IMR-90 (cell line): ENCODE results near the gene NMNAT3. TPM values are rescaled to one million over a fixed set of nuclear protein-coding genes. Genes with fewer than 3 reads are reported as not detected.

ENCODE experiments used
- ATAC-seq: fragments of 200-7000 bp; cut with Tn5 transposase; 2 replicates; pipeline ENCODE4 v1.9.1; 2020; ENCODE audit warnings: low read depth, mild to moderate bottlenecking, moderate library complexity
- BruUV-seq: library from RNA; stranded (reverse); fragments of 400-500 nt; replicated peaks from 2 replicates; lab custom pipeline; 2021; lab: Mats Ljungman, UMichigan
- CTCF ChIA-PET: fragments of 300-600 bp; formaldehyde crosslinking; extraction: SDS; loops from one replicate; lab custom pipeline; 2021; ENCODE audit warnings: antibody characterized with exemption; lab: Yijun Ruan, JAX
- POLR2A ChIA-PET: fragments of 300-600 bp; sonication (Branson Sonifier 250); formaldehyde crosslinking; loops from one replicate; lab custom pipeline; 2022; ENCODE audit warnings: antibody characterized with exemption; ENCODE audit not compliant: unreplicated experiment; lab: Charles Lee
- DNase-seq: peaks from one replicate; pipeline ENCODE4 v3.0.0; 2013
- H2AFZ ChIP-seq: replicated peaks from 2 replicates; pipeline ENCODE3; 2013; ENCODE audit warnings: low read length, mild to moderate bottlenecking; ENCODE audit not compliant: poor library complexity
- H2AK5ac ChIP-seq: 2 replicates; pipeline ENCODE4 v1.6.1; 2013; ENCODE audit warnings: low read depth, low read length, inconsistent platforms
- H2AK9ac ChIP-seq: replicated peaks from 2 replicates; pipeline ENCODE3; 2013; ENCODE audit warnings: mild to moderate bottlenecking, low read depth, low read length, moderate library complexity; ENCODE audit not compliant: poor library complexity
- H2BK120ac ChIP-seq: 2 replicates; pipeline ENCODE4 v1.6.1; 2013; ENCODE audit warnings: low read depth, low read length, inconsistent platforms
- H2BK15ac ChIP-seq: 3 replicates; pipeline ENCODE4 v1.6.1; 2013; ENCODE audit warnings: low read depth, low read length, inconsistent platforms
- H2BK20ac ChIP-seq: 2 replicates; pipeline ENCODE4 v1.6.1; 2013; ENCODE audit warnings: low read depth, mild to moderate bottlenecking, inconsistent platforms, low read length, moderate library complexity
- H2BK5ac ChIP-seq: 2 replicates; pipeline ENCODE4 v1.6.1; 2013; ENCODE audit warnings: mild to moderate bottlenecking, low read depth, low read length, inconsistent platforms; ENCODE audit not compliant: poor library complexity, severe bottlenecking
- H3K14ac ChIP-seq: replicated peaks from 2 replicates; pipeline ENCODE4 v1.6.1; 2013; ENCODE audit warnings: low read depth, low read length, inconsistent platforms
- H3K18ac ChIP-seq: 2 replicates; pipeline ENCODE4 v1.6.1; 2013; ENCODE audit warnings: low read depth, low read length, control low read depth
- H3K23ac ChIP-seq: 2 replicates; pipeline ENCODE4 v1.6.1; 2013; ENCODE audit warnings: low read depth, low read length, inconsistent platforms
- H3K27ac ChIP-seq: 2 replicates; pipeline ENCODE4 v1.5.1; 2013; ENCODE audit warnings: mild to moderate bottlenecking, control low read depth, low read length; ENCODE audit not compliant: insufficient read depth
- H3K27me3 ChIP-seq: 2 replicates; pipeline ENCODE4 v1.6.1; 2013; ENCODE audit warnings: low read length; ENCODE audit not compliant: control insufficient read depth, insufficient read depth
- H3K36me3 ChIP-seq: 2 replicates; pipeline ENCODE4 v1.6.1; 2013; ENCODE audit warnings: low read length, mixed read lengths; ENCODE audit not compliant: control insufficient read depth, insufficient read depth
- H3K4ac ChIP-seq: 2 replicates; pipeline ENCODE4 v1.6.1; 2013; ENCODE audit warnings: low read depth, low read length, inconsistent platforms
- H3K4me1 ChIP-seq: 2 replicates; pipeline ENCODE4 v1.6.1; 2013; ENCODE audit warnings: low read length, mixed read lengths; ENCODE audit not compliant: control insufficient read depth, insufficient read depth
- H3K4me2 ChIP-seq: 2 replicates; pipeline ENCODE4 v1.6.1; 2013; ENCODE audit warnings: low read depth, mild to moderate bottlenecking, control low read depth, low read length, moderate library complexity
- H3K4me3 ChIP-seq: 2 replicates; pipeline ENCODE4 v1.5.1; 2013; ENCODE audit warnings: low read depth, mild to moderate bottlenecking, control low read depth, low read length, moderate library complexity; ENCODE audit not compliant: insufficient read depth
- H3K56ac ChIP-seq: 2 replicates; pipeline ENCODE4 v1.6.1; 2013; ENCODE audit warnings: low read length, inconsistent platforms; ENCODE audit not compliant: insufficient read depth; ENCODE audit errors: extremely low read depth
- H3K79me1 ChIP-seq, 2 experiments: 2 replicates each; pipeline ENCODE4 v1.6.1; 2013; ENCODE audit warnings: low read length in 2 of 2, inconsistent platforms in 1 of 2, low read depth in 1 of 2
- H3K9ac ChIP-seq: 2 replicates; pipeline ENCODE4 v1.6.1; 2013; ENCODE audit warnings: low read depth, low read length, control low read depth
- H3K9me1 ChIP-seq: 2 replicates; pipeline ENCODE4 v1.6.1; 2013; ENCODE audit warnings: low read length, inconsistent platforms; ENCODE audit not compliant: insufficient read depth
- H3K9me3 ChIP-seq: 2 replicates; pipeline ENCODE4 v1.6.1; 2013; ENCODE audit warnings: low read length; ENCODE audit not compliant: control insufficient read depth, insufficient read depth
- H4K20me1 ChIP-seq: 2 replicates; pipeline ENCODE4 v1.6.1; 2013; ENCODE audit warnings: low read length, inconsistent platforms; ENCODE audit not compliant: insufficient read depth
- H4K5ac ChIP-seq: 2 replicates; pipeline ENCODE4 v1.6.1; 2013; ENCODE audit warnings: mild to moderate bottlenecking, low read depth, low read length, control low read depth
- H4K8ac ChIP-seq, 2 experiments: 2 replicates each; pipeline ENCODE4 v1.6.1; 2013; ENCODE audit warnings: low read depth in 2 of 2, low read length in 2 of 2, control low read depth in 1 of 2, inconsistent platforms in 1 of 2
- H4K91ac ChIP-seq: 2 replicates; pipeline ENCODE4 v1.6.1; 2013; ENCODE audit warnings: low read depth, low read length, inconsistent platforms; ENCODE audit not compliant: insufficient read depth
- BHLHE40 ChIP-seq: fragments of 150-350 bp; IDR thresholded peaks from 2 replicates; pipeline ENCODE4 v1.6.1; 2016; ENCODE audit warnings: mild to moderate bottlenecking, low read depth, low read length
- CEBPB ChIP-seq: IDR thresholded peaks from 2 replicates; pipeline ENCODE4 v1.6.1; 2012; ENCODE audit warnings: low read depth, low read length, improper control_type of control experiment
- CHD1 ChIP-seq: IDR thresholded peaks from 2 replicates; pipeline ENCODE4 v1.6.1; 2012; ENCODE audit warnings: low read depth, low read length, improper control_type of control experiment
- CTCF ChIP-seq: conservative IDR thresholded peaks from 2 replicates; pipeline ENCODE4 v1.5.1; 2012; ENCODE audit warnings: mild to moderate bottlenecking, low read depth, low read length, improper control_type of control experiment
- FOS ChIP-seq: fragments of 150-350 bp; IDR thresholded peaks from 2 replicates; pipeline ENCODE4 v1.6.1; 2016; ENCODE audit warnings: low read depth, low read length
- MAFK ChIP-seq: IDR thresholded peaks from 2 replicates; pipeline ENCODE4 v1.6.1; 2012; ENCODE audit warnings: low read depth, low read length, improper control_type of control experiment
- MAZ ChIP-seq: IDR thresholded peaks from 2 replicates; pipeline ENCODE4 v1.6.1; 2012; ENCODE audit warnings: low read depth, mild to moderate bottlenecking, low read length, improper control_type of control experiment, moderate library complexity, borderline replicate concordance
- MXI1 ChIP-seq: IDR thresholded peaks from 2 replicates; pipeline ENCODE4 v1.6.1; 2012; ENCODE audit warnings: low read depth, mild to moderate bottlenecking, low read length, moderate library complexity, borderline replicate concordance
- NFE2L2 ChIP-seq: fragments of 150-350 bp; IDR thresholded peaks from 2 replicates; pipeline ENCODE4 v1.6.1; 2016; ENCODE audit warnings: low read depth, mild to moderate bottlenecking, low read length
- POLR2A ChIP-seq: IDR thresholded peaks from 2 replicates; pipeline ENCODE4 v1.6.1; 2012; ENCODE audit warnings: mild to moderate bottlenecking, low read depth, low read length
- RAD21 ChIP-seq: IDR thresholded peaks from 2 replicates; pipeline ENCODE4 v1.6.1; 2012; ENCODE audit warnings: low read length, improper control_type of control experiment
- RCOR1 ChIP-seq: IDR thresholded peaks from 2 replicates; pipeline ENCODE4 v1.6.1; 2012; ENCODE audit warnings: mild to moderate bottlenecking, low read length, improper control_type of control experiment; ENCODE audit not compliant: insufficient replicate concordance
- RFX5 ChIP-seq: IDR thresholded peaks from 2 replicates; pipeline ENCODE4 v1.8.0; 2012; ENCODE audit warnings: low read depth, mild to moderate bottlenecking, low read length, moderate library complexity
- SMC3 ChIP-seq: fragments of 150-350 bp; IDR thresholded peaks from 2 replicates; pipeline ENCODE4 v1.6.1; 2016; ENCODE audit warnings: low read depth, mild to moderate bottlenecking, antibody characterized with exemption, low read length, moderate library complexity
- USF2 ChIP-seq: fragments of 150-350 bp; IDR thresholded peaks from 2 replicates; pipeline ENCODE4 v1.6.1; 2017; ENCODE audit warnings: mild to moderate bottlenecking, antibody characterized with exemption, low read length, low read depth
- dilution Hi-C: fragments of 300-500 bp; cut with HindIII; formaldehyde crosslinking; loops from one replicate; pipeline ENCODE4 v1.14.3; 2018; ENCODE audit warnings: low sequenced_read_pairs; ENCODE audit not compliant: unreplicated experiment
- in situ Hi-C: fragments of 300-500 bp; cut with MboI; formaldehyde crosslinking; loops from 3 replicates; pipeline ENCODE4 v1.14.3; 2019; ENCODE audit warnings: low sequenced_read_pairs, inconsistent platforms, mixed read lengths
- intact Hi-C: fragments of 100-400 bp; cut with micrococcal nuclease; formaldehyde crosslinking; loops from 2 replicates; pipeline ENCODE4 v1.10.0; 2022
- polyA plus RNA-seq, 3 experiments: library from polyadenylated mRNA; depleted of rRNA; stranded (reverse); fragments of >200 nt; gene quantifications; 2 replicates each; pipeline ENCODE4 v1.2.3, GENCODE V29; 2012; ENCODE audit warnings: low replicate concordance in 1 of 3
- total RNA-seq: library from RNA; depleted of rRNA; stranded (reverse); fragments of >200 nt; gene quantifications from 2 replicates; pipeline ENCODE4 v1.2.3, GENCODE V29; 2012
- TF ChIP-seq, protein P1 (sequence below): fragments of 150-350 bp; IDR thresholded peaks from 2 replicates; pipeline ENCODE4 v1.6.1; 2016; ENCODE audit warnings: low read depth, mild to moderate bottlenecking, low read length, moderate library complexity, borderline replicate concordance

NMNAT3 gene
- total and polyA plus RNA-seq, 2 of the 4 experiments (the other 2 are of a cell fraction) = 0.12 to 0.36 TPM

DNA sequence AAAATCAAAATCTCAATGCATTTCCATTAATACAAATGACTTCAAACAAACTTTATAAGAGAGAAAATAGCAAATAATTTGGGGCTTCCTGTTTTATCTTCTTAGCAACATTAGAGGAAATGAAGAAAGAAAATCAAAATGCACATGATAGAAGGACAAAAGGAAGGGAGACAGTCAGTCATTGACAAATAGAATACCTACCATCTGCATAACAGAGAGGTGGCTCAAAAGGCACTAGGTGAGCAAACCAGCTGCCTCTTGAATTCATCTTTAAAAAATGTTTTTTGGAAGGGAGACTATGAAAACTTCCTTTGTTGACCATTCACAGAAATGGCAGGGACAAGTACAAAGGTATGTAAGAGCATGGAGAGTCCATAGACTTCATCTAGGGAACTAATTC is 9.4 kb downstream of the NMNAT3 start:
- DNase-seq (no peak), ATAC-seq (no peak)
- Histone ChIP-seq H4K5ac (no peak overlapping the region), H3K36me3 (no peaks in the 10 kb centered on the region), H4K20me1 (no peaks in the 10 kb centered on the region), H3K4ac (no peak overlapping the region), H3K9me1 (no peaks in the 10 kb centered on the region), H3K4me1 (no peaks in the 10 kb centered on the region), H2BK20ac (no peak overlapping the region), H4K8ac (no peak overlapping the region), H3K4me3 (no peak overlapping the region), H3K79me1 (no peaks in the 10 kb centered on the region), H3K9me3 (no peaks in the 10 kb centered on the region), H2AK5ac (no peak overlapping the region), H4K91ac (no peak overlapping the region), H2BK5ac (no peak overlapping the region), H3K27ac (no peak overlapping the region), H3K56ac (no peak overlapping the region), H3K27me3 (no peaks in the 10 kb centered on the region), H3K9ac (no peak overlapping the region), H2BK15ac (no peak overlapping the region), H2AFZ (no peak overlapping the region), H2BK120ac (no peak overlapping the region), H3K23ac (no peak overlapping the region), H2AK9ac (no peak overlapping the region), H3K18ac (no peak overlapping the region), H3K4me2 (no peak overlapping the region), H3K14ac (no peak overlapping the region)
- CTCF ChIA-PET = no interaction called here
- intact Hi-C loops (no loop called here), in situ Hi-C loops (no loop called here), dilution Hi-C loops (no loop called here)
- POLR2A ChIA-PET = no interaction called here
- no TSS peak for BruUV-seq
- TF ChIP-seq RCOR1 = no peak
- TF ChIP-seq CHD1 = no peak
- TF ChIP-seq USF2 = no peak
- TF ChIP-seq MAFK = no peak
- TF ChIP-seq, protein P1, sequence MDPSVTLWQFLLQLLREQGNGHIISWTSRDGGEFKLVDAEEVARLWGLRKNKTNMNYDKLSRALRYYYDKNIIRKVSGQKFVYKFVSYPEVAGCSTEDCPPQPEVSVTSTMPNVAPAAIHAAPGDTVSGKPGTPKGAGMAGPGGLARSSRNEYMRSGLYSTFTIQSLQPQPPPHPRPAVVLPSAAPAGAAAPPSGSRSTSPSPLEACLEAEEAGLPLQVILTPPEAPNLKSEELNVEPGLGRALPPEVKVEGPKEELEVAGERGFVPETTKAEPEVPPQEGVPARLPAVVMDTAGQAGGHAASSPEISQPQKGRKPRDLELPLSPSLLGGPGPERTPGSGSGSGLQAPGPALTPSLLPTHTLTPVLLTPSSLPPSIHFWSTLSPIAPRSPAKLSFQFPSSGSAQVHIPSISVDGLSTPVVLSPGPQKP = no peak
- TF ChIP-seq MXI1 = no peak
- no peak for TF ChIP-seq RAD21
- TF ChIP-seq POLR2A = no peak
- no peak for TF ChIP-seq CTCF
- TF ChIP-seq NFE2L2 = no peak
- TF ChIP-seq BHLHE40 = no peak
- no peak for TF ChIP-seq FOS
- no peak for TF ChIP-seq RFX5
- no peak for TF ChIP-seq SMC3
- TF ChIP-seq CEBPB = no peak
- no peak for TF ChIP-seq MAZ
